Thoracic aorta (tissue), 2 donors: Measurements from ENCODE around the gene GATA3. TPM values are rescaled to one million over a fixed set of nuclear protein-coding genes. Genes with fewer than 3 reads are reported as not detected.

Experiments
- ATAC-seq: fragments of 150-250 bp; one replicate; pipeline ENCODE4 v1.8.0; 2017; ENCODE audit warnings: low read depth; ENCODE audit not compliant: insufficient number of reproducible peaks, low FRiP score
- DNase-seq: peaks from one replicate; pipeline ENCODE4 v3.0.0-alpha.2; 2020; ENCODE audit warnings: low spot score
- H3K27ac ChIP-seq, 2 donors: fragments of 200-600 bp; sonication (generic); 1 replicate in 1 of 2; 2 replicates in 1 of 2; pipeline ENCODE4 v1.5.1; 2016; ENCODE audit warnings: mild to moderate bottlenecking in 2 of 2, moderate library complexity in 2 of 2
- H3K27me3 ChIP-seq: fragments of 200-600 bp; sonication (generic); replicated peaks from 2 replicates; pipeline ENCODE4 v1.6.0; 2016; ENCODE audit warnings: mild to moderate bottlenecking; ENCODE audit not compliant: insufficient read depth
- H3K36me3 ChIP-seq: fragments of 200-600 bp; sonication (generic); one replicate; pipeline ENCODE4 v1.5.1; 2016
- H3K4me1 ChIP-seq, 2 donors: fragments of 200-600 bp; sonication (generic); 1 replicate in 1 of 2; 2 replicates in 1 of 2; pipeline versions ENCODE4 v1.5.1 to v1.6.0; 2016; ENCODE audit warnings: low read depth in 2 of 2, mild to moderate bottlenecking in 1 of 2; ENCODE audit not compliant: control insufficient read depth in 1 of 2
- H3K4me3 ChIP-seq: fragments of 200-600 bp; sonication (generic); 2 replicates; pipeline ENCODE4 v1.5.1; 2016; ENCODE audit warnings: mild to moderate bottlenecking
- H3K9me3 ChIP-seq: fragments of 200-600 bp; sonication (generic); 2 replicates; pipeline ENCODE4 v1.5.1; 2016
- total RNA-seq, 2 donors: library from RNA; depleted of rRNA; stranded (reverse); fragments of >200 nt; gene quantifications; one replicate each; pipeline versions ENCODE4 v1.1.0 to v1.2.3, GENCODE V29; 2016
- TF ChIP-seq, protein P1 (sequence below): fragments of 200-600 bp; sonication (generic); IDR thresholded peaks from one replicate; pipeline ENCODE4 v1.5.1; 2019; ENCODE audit warnings: antibody characterized with exemption

Gene GATA3
- total RNA-seq, 2 donors from 2014 or later, result not detected

- ATAC-seq (no peak), DNase-seq (no peak)
- Histone ChIP-seq H3K27ac (no peak overlapping the region), H3K4me1 (peaks cover 7 to 24% of the 10 kb centered on the region in 2 donors), H3K9me3 (no peaks in the 10 kb centered on the region), H3K4me3 (no peak overlapping the region), H3K27me3 (peaks cover 47% of the 10 kb centered on the region), H3K36me3 (no peaks in the 10 kb centered on the region)
- TF ChIP-seq, protein P1, sequence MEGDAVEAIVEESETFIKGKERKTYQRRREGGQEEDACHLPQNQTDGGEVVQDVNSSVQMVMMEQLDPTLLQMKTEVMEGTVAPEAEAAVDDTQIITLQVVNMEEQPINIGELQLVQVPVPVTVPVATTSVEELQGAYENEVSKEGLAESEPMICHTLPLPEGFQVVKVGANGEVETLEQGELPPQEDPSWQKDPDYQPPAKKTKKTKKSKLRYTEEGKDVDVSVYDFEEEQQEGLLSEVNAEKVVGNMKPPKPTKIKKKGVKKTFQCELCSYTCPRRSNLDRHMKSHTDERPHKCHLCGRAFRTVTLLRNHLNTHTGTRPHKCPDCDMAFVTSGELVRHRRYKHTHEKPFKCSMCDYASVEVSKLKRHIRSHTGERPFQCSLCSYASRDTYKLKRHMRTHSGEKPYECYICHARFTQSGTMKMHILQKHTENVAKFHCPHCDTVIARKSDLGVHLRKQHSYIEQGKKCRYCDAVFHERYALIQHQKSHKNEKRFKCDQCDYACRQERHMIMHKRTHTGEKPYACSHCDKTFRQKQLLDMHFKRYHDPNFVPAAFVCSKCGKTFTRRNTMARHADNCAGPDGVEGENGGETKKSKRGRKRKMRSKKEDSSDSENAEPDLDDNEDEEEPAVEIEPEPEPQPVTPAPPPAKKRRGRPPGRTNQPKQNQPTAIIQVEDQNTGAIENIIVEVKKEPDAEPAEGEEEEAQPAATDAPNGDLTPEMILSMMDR, result no peak
Measured at GRCh38 chr10:8036506-8037198, 17.8 kb upstream of the GATA3 start.

- Histone ChIP-seq H3K4me3 (no peak overlapping the region), H3K9me3 (no peaks in the 10 kb centered on the region), H3K4me1 (peaks cover 7 to 24% of the 10 kb centered on the region in 2 donors), H3K27ac (no peak overlapping the region), H3K27me3 (peaks cover 47% of the 10 kb centered on the region), H3K36me3 (no peaks in the 10 kb centered on the region)
- no peak for DNase-seq
- ATAC-seq, result no peak
- TF ChIP-seq, protein P1, result no peak
Measured at GRCh38 chr10:8037199-8037801, 17.2 kb upstream of the GATA3 start.

DNA sequence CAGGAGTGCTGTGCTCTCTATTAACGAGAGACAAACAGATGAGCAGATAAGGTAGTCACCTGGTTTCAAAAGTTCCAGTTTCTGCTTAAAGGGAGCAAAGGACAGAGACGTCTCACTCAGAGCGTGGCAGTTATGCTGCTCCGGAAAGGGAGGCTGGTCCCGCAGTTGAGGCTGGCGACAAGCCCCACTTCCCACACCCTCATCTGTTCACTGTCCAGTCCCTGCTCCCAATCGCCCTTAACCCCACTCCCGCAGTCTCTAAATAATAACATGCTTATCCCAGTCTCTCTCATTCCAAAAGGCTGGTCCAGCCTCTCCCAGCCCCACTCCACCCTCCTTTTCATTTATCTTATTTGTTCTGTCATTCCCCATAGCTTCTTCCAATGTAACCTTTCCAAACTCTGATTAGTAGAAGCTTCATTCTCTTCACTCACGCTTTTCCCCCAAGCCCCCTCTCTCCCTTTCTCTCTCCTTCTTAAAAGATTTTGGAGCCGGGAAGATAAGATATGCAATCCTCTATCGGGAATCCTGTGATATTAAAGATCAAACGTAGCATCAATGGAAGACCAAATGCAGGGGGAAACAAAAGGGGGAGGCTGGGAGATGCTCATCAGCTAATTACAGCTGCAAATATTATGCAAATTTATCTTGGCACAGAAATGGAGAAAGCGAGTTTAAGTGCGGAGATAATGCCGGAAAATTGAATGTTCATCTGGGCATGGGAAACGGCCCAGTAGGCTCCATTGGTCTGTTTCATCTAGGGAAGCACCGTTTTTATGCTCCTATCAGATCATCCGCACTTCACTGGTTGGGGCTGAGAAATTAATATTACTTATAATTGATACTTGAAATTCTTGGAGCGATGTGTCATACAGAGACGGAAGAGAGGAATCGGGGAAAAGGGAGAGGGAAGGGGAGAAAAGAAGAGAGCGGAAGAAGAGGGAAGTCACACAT lies 16.3 kb upstream of the GATA3 start:
- Histone ChIP-seq H3K4me3 (no peak overlapping the region), H3K9me3 (no peaks in the 10 kb centered on the region), H3K27ac (no peak overlapping the region), H3K36me3 (no peaks in the 10 kb centered on the region), H3K4me1 (peaks cover 7 to 24% of the 10 kb centered on the region in 2 donors), H3K27me3 (peaks cover 47% of the 10 kb centered on the region)
- ATAC-seq (no peak), DNase-seq (no peak)
- TF ChIP-seq, protein P1, result no peak

- H3K4me3 ChIP-seq, result no peak overlapping the region
- ATAC-seq (no peak), DNase-seq (no peak)
- no peaks in the 10 kb centered on the region for H3K36me3 ChIP-seq
- peaks cover 6 to 21% of the 10 kb centered on the region in 2 donors for H3K4me1 ChIP-seq
- no peaks in the 10 kb centered on the region for H3K9me3 ChIP-seq
- TF ChIP-seq, protein P1, result no peak
- H3K27me3 ChIP-seq, result peaks cover 50% of the 10 kb centered on the region
- no peak overlapping the region for H3K27ac ChIP-seq
Measured at GRCh38 chr10:8039321-8039881, 15.1 kb upstream of the GATA3 start.
